GM12878 (cell line): ENCODE data around the gene USP54. TPM values are rescaled to one million over a fixed set of nuclear protein-coding genes. Genes with fewer than 3 reads are reported as not detected.

ENCODE experiments used
- ASH2L ChIP-seq: fragments of 300-600, 200-600 bp; sonication (generic); IDR thresholded peaks from 2 replicates; pipeline ENCODE4 v1.6.1; 2017; ENCODE audit warnings: low read depth, mild to moderate bottlenecking, borderline replicate concordance
- ATF7 ChIP-seq: fragments of 450-650 bp; IDR thresholded peaks from 2 replicates; pipeline ENCODE4 v1.6.1; 2016; ENCODE audit warnings: low read depth, mild to moderate bottlenecking
- CHD4 ChIP-seq: fragments of 200-600 bp; sonication (generic); IDR thresholded peaks from 2 replicates; pipeline ENCODE4 v1.6.1; 2016; ENCODE audit warnings: mild to moderate bottlenecking
- FOXK2 ChIP-seq: fragments of 450-650 bp; IDR thresholded peaks from 2 replicates; pipeline ENCODE4 v1.6.1; 2017; ENCODE audit warnings: mild to moderate bottlenecking, moderate library complexity
- HDGF ChIP-seq: fragments of 450-650 bp; IDR thresholded peaks from 2 replicates; pipeline ENCODE4 v1.6.1; 2016; ENCODE audit warnings: antibody characterized with exemption
- MEF2B ChIP-seq: fragments of 450-650 bp; IDR thresholded peaks from 2 replicates; pipeline ENCODE4 v1.6.1; 2018; ENCODE audit warnings: mild to moderate bottlenecking, moderate library complexity; ENCODE audit not compliant: partially characterized antibody, poor library complexity, severe bottlenecking
- MTA3 ChIP-seq: IDR thresholded peaks from 2 replicates; pipeline ENCODE4 v1.6.1; 2012; ENCODE audit warnings: low read length, inconsistent platforms, borderline replicate concordance
- NRF1 ChIP-seq: conservative IDR thresholded peaks from 2 replicates; pipeline ENCODE4 v1.6.1; 2011; ENCODE audit warnings: mild to moderate bottlenecking, low read depth, low read length, improper control_type of control experiment
- PAX8 ChIP-seq: fragments of 450-650 bp; IDR thresholded peaks from 2 replicates; pipeline ENCODE4 v1.6.1; 2017; ENCODE audit warnings: mild to moderate bottlenecking, moderate library complexity
- PML ChIP-seq: IDR thresholded peaks from 2 replicates; pipeline ENCODE4 v1.6.1; 2012; ENCODE audit warnings: low read length, inconsistent platforms
- RAD51 ChIP-seq: fragments of 450-650 bp; IDR thresholded peaks from 2 replicates; pipeline ENCODE4 v1.6.1; 2016; ENCODE audit warnings: moderate library complexity, mild to moderate bottlenecking, inconsistent platforms
- SMARCA5 ChIP-seq: fragments of 450-650 bp; IDR thresholded peaks from 2 replicates; pipeline ENCODE4 v1.6.1; 2017; ENCODE audit warnings: mild to moderate bottlenecking
- TAF1 ChIP-seq: IDR thresholded peaks from 2 replicates; pipeline ENCODE4 v1.6.1; 2011; ENCODE audit warnings: mild to moderate bottlenecking, low read depth, low read length, borderline replicate concordance
- TBL1XR1 ChIP-seq: IDR thresholded peaks from 2 replicates; pipeline ENCODE4 v1.6.1; 2012; ENCODE audit warnings: low read depth, low read length, improper control_type of control experiment
- TCF12 ChIP-seq: IDR thresholded peaks from 2 replicates; pipeline ENCODE4 v1.6.1; 2011; ENCODE audit warnings: low read depth, mild to moderate bottlenecking, low read length
- polyA plus RNA-seq, 11 experiments: library from polyadenylated mRNA; depleted of rRNA in 4 of 11; unstranded in 6 of 11; stranded (reverse) in 5 of 11; fragments of >200 nt; fragmentation: Nextera tagmentation in 4 of 11; fragmentation: Illumina TruSeq in 1 of 11; extraction: Ambion mirVana in 4 of 11; extraction: Trizol in 1 of 11; gene quantifications; 1 replicate in 1 of 11; 2 replicates in 10 of 11; pipeline versions ENCODE4 v1.2.1 to v1.2.3, GENCODE V29; 2011 to 2016; ENCODE audit warnings: inconsistent platforms in 2 of 11, missing spikeins in 2 of 11, low read depth in 1 of 11
- total RNA-seq, 4 experiments: library from RNA; depleted of rRNA in 3 of 4; stranded (reverse); fragments of >200 nt in 3 of 4; fragmentation: Illumina TruSeq in 1 of 4; extraction: Trizol in 1 of 4; gene quantifications; 2 replicates each; pipeline versions ENCODE4 v1.2.1 to v1.2.3, GENCODE V29; 2013 to 2021
- TF ChIP-seq, protein P1 (sequence below): fragments of 450-650 bp; formaldehyde crosslinking; IDR thresholded peaks from 2 replicates; pipeline ENCODE4 v1.5.0; 2022; ENCODE audit warnings: mild to moderate bottlenecking, missing genetic modification characterization
- TF ChIP-seq, protein P2 (sequence below): fragments of 450-650 bp; IDR thresholded peaks from 2 replicates; pipeline ENCODE4 v1.6.1; 2017; ENCODE audit warnings: low read depth, mild to moderate bottlenecking, moderate library complexity
- TF ChIP-seq, protein P3 (sequence below): IDR thresholded peaks from 2 replicates; pipeline ENCODE4 v1.6.1; 2011; ENCODE audit warnings: mild to moderate bottlenecking, low read depth, low read length, moderate library complexity; ENCODE audit not compliant: insufficient replicate concordance
- TF ChIP-seq, protein P4 (sequence below): IDR thresholded peaks from 2 replicates; pipeline ENCODE4 v1.6.1; 2012; ENCODE audit warnings: low read length, inconsistent platforms
- TF ChIP-seq, protein P5 (sequence below): fragments of 450-650 bp; IDR thresholded peaks from 2 replicates; pipeline ENCODE4 v1.6.1; 2018; ENCODE audit warnings: mild to moderate bottlenecking, low read depth, moderate library complexity; ENCODE audit not compliant: partially characterized antibody

USP54 gene
- total and polyA plus RNA-seq, 10 of the 15 experiments (the other 5 are each of a cell fraction or from before 2014, with no cell fraction given), result 0.93 to 10.5 (median 5.5) TPM

DNA sequence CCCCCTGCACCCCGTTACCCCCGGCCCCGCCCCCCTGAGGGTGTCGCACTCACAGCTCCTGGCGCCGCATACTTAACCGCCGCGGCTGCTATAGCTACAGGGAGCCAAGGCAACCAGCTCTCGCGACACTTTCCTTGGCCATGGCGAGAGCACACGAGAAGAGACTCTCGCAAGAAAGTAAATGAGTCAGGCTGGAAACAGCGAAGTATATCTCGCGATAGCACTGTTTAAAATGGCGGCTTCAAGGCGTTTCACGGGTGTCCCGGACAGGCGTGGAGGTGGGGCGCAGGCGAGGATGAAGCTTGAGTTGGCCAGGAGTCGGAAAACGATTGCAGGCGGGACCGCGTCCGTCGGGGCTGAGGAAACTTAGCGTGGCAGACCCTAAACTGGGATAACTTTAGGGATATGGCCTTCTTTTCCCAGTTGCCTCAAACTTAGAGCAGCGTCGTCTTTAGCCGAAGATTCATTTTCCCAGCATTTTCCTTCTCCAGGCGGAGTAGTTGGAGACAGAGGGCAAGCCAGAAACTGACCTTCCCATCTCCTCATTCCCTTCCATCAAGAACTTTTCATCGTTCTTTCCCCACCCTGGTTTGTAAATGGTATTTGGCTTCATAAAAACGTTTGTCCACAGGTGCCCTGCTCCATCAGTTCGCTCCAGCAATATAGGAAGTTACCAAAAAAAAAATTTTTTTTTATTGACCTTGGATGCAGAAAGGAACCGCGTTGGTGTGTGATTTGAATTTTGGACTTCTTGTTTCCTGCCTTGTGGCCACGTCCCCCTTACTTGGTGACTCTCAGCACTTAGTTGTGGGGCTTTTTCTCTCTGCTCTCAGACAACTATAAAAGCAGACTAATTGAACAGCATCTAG lies 35.0 kb upstream of the USP54 start (continued):
- TF ChIP-seq, protein P1, sequence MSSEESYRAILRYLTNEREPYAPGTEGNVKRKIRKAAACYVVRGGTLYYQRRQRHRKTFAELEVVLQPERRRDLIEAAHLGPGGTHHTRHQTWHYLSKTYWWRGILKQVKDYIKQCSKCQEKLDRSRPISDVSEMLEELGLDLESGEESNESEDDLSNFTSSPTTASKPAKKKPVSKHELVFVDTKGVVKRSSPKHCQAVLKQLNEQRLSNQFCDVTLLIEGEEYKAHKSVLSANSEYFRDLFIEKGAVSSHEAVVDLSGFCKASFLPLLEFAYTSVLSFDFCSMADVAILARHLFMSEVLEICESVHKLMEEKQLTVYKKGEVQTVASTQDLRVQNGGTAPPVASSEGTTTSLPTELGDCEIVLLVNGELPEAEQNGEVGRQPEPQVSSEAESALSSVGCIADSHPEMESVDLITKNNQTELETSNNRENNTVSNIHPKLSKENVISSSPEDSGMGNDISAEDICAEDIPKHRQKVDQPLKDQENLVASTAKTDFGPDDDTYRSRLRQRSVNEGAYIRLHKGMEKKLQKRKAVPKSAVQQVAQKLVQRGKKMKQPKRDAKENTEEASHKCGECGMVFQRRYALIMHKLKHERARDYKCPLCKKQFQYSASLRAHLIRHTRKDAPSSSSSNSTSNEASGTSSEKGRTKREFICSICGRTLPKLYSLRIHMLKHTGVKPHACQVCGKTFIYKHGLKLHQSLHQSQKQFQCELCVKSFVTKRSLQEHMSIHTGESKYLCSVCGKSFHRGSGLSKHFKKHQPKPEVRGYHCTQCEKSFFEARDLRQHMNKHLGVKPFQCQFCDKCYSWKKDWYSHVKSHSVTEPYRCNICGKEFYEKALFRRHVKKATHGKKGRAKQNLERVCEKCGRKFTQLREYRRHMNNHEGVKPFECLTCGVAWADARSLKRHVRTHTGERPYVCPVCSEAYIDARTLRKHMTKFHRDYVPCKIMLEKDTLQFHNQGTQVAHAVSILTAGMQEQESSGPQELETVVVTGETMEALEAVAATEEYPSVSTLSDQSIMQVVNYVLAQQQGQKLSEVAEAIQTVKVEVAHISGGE (CRISPR knock-in tag), result no peak
- TF ChIP-seq, protein P2, sequence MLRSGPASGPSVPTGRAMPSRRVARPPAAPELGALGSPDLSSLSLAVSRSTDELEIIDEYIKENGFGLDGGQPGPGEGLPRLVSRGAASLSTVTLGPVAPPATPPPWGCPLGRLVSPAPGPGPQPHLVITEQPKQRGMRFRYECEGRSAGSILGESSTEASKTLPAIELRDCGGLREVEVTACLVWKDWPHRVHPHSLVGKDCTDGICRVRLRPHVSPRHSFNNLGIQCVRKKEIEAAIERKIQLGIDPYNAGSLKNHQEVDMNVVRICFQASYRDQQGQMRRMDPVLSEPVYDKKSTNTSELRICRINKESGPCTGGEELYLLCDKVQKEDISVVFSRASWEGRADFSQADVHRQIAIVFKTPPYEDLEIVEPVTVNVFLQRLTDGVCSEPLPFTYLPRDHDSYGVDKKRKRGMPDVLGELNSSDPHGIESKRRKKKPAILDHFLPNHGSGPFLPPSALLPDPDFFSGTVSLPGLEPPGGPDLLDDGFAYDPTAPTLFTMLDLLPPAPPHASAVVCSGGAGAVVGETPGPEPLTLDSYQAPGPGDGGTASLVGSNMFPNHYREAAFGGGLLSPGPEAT, result peak; percentile 95
- TF ChIP-seq SMARCA5, result no peak
- no peak for TF ChIP-seq HDGF
- TF ChIP-seq, protein P3, sequence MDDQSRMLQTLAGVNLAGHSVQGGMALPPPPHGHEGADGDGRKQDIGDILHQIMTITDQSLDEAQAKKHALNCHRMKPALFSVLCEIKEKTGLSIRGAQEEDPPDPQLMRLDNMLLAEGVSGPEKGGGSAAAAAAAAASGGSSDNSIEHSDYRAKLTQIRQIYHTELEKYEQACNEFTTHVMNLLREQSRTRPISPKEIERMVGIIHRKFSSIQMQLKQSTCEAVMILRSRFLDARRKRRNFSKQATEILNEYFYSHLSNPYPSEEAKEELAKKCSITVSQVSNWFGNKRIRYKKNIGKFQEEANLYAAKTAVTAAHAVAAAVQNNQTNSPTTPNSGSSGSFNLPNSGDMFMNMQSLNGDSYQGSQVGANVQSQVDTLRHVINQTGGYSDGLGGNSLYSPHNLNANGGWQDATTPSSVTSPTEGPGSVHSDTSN, result no peak
- TF ChIP-seq CHD4, result no peak
- TF ChIP-seq PAX8, result peak; percentile 65; the same call in 1 of the 2 replicates
- peak; percentile 81 for TF ChIP-seq PML
- TF ChIP-seq, protein P4, sequence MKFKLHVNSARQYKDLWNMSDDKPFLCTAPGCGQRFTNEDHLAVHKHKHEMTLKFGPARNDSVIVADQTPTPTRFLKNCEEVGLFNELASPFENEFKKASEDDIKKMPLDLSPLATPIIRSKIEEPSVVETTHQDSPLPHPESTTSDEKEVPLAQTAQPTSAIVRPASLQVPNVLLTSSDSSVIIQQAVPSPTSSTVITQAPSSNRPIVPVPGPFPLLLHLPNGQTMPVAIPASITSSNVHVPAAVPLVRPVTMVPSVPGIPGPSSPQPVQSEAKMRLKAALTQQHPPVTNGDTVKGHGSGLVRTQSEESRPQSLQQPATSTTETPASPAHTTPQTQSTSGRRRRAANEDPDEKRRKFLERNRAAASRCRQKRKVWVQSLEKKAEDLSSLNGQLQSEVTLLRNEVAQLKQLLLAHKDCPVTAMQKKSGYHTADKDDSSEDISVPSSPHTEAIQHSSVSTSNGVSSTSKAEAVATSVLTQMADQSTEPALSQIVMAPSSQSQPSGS, result no peak; the same call in 1 of the 2 replicates
- TF ChIP-seq TAF1, result peak; percentile 89
- TF ChIP-seq ATF7, result no peak
- TF ChIP-seq, protein P5, sequence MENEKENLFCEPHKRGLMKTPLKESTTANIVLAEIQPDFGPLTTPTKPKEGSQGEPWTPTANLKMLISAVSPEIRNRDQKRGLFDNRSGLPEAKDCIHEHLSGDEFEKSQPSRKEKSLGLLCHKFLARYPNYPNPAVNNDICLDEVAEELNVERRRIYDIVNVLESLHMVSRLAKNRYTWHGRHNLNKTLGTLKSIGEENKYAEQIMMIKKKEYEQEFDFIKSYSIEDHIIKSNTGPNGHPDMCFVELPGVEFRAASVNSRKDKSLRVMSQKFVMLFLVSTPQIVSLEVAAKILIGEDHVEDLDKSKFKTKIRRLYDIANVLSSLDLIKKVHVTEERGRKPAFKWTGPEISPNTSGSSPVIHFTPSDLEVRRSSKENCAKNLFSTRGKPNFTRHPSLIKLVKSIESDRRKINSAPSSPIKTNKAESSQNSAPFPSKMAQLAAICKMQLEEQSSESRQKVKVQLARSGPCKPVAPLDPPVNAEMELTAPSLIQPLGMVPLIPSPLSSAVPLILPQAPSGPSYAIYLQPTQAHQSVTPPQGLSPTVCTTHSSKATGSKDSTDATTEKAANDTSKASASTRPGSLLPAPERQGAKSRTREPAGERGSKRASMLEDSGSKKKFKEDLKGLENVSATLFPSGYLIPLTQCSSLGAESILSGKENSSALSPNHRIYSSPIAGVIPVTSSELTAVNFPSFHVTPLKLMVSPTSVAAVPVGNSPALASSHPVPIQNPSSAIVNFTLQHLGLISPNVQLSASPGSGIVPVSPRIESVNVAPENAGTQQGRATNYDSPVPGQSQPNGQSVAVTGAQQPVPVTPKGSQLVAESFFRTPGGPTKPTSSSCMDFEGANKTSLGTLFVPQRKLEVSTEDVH, result no peak
- no peak for TF ChIP-seq NRF1
- TF ChIP-seq RAD51, result 0 out of 2 replicates have a peak, but pooled peaks have one; percentile 28
- no peak for TF ChIP-seq TCF12
- TF ChIP-seq MEF2B, result peak; percentile 74
- no peak for TF ChIP-seq ASH2L
- TF ChIP-seq MTA3, result no peak
- no peak for TF ChIP-seq FOXK2
- 0 out of 2 replicates have a peak, but pooled peaks have one; percentile 20 for TF ChIP-seq TBL1XR1
